ENCODE results near the gene TC2N.

DNA sequence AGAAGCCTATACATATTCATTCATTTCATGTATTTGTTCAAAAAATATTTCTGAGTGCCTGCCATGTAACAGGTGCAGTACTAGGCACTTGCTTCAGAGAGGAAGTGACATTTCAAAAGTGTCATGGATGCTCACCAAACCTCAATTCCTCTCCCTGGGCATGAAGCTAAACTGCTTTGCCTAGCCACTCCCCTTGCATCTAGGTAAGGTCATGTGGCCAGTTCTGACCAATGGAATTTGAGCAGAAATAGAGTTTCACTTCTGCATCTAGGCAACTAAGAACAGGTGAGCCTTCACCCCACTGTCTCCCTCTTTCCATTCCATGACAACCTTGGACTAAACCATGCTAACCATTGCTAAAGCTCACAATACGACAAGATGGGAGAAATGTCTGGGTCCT, 27.6 kb downstream of the TC2N start:
- TF ChIP-seq EP300 (IDR thresholded peaks at IDR 0.05): no peak
- TF ChIP-seq CTCF (IDR thresholded peaks at IDR 0.05): no peak
- no peak for TF ChIP-seq POLR2A (IDR thresholded peaks at IDR 0.05)

Data from sigmoid colon (tissue), 4 donors.